Kidney capillary endothelial cell (primary cell): Measurements from ENCODE around the gene POMZP3.
"Not testable (repeated sequence)": the region's sequence is repeated elsewhere in the genome, so short reads cannot be mapped to it uniquely, and the experiment has no call there.

Experiments
- DNase-seq: peaks from one replicate; pipeline ENCODE4 v3.0.0-alpha.2; 2018; ENCODE audit warnings: low spot score

Gene POMZP3

GRCh38 chr7:76626989-76627642 lies at the start of gene POMZP3:
TSS of gene POMZP3 (minus strand) at chr7:76627279. CDS start at chr7:76626064, 1,215 bp downstream.
- DNase-seq: not testable (repeated sequence)

- DNase-seq: not testable (repeated sequence)
Measured at GRCh38 chr7:76675783-76676182, 48.7 kb upstream of the POMZP3 start.

- DNase-seq: not testable (repeated sequence)
Measured at GRCh38 chr7:76673346-76673745, 46.3 kb upstream of the POMZP3 start.

- not testable (repeated sequence) for DNase-seq
Measured at GRCh38 chr7:76659212-76659611, 32.1 kb upstream of the POMZP3 start.

GRCh38 chr7:76656425-76656824 lies 29.3 kb upstream of the POMZP3 start:
- not testable (repeated sequence) for DNase-seq

- not testable (repeated sequence) for DNase-seq
Measured at GRCh38 chr7:76642620-76643019, 15.5 kb upstream of the POMZP3 start.

- DNase-seq: not testable (repeated sequence)
Measured at GRCh38 chr7:76637061-76637691, 10.1 kb upstream of the POMZP3 start.

- not testable (repeated sequence) for DNase-seq
Measured at GRCh38 chr7:76626581-76626980, 498 bp downstream of the POMZP3 start.

GRCh38 chr7:76619439-76620190 lies 7.5 kb downstream of the POMZP3 start:
- not testable (repeated sequence) for DNase-seq

GRCh38 chr7:76613783-76614182 lies 13.3 kb downstream of the POMZP3 start:
- not testable (repeated sequence) for DNase-seq

GRCh38 chr7:76612232-76612631 lies 14.8 kb downstream of the POMZP3 start:
- not testable (repeated sequence) for DNase-seq

- not testable (repeated sequence) for DNase-seq
Measured at GRCh38 chr7:76609864-76610263, 17.2 kb downstream of the POMZP3 start.

- DNase-seq: not testable (repeated sequence)
Measured at GRCh38 chr7:76608469-76608868, 18.6 kb downstream of the POMZP3 start.

- peak; percentile 77 for DNase-seq
Measured at GRCh38 chr7:76606027-76606426, 21.1 kb downstream of the POMZP3 start.

GRCh38 chr7:76600650-76601049 lies 26.4 kb downstream of the POMZP3 start:
- not testable (repeated sequence) for DNase-seq

- DNase-seq: not testable (repeated sequence)
Measured at GRCh38 chr7:76600116-76600482, 27.0 kb downstream of the POMZP3 start.

- DNase-seq: not testable (repeated sequence)
Measured at GRCh38 chr7:76598590-76599264, 28.4 kb downstream of the POMZP3 start.

- DNase-seq: not testable (repeated sequence)
Measured at GRCh38 chr7:76597288-76597687, 29.8 kb downstream of the POMZP3 start.

GRCh38 chr7:76592694-76593093 lies 34.4 kb downstream of the POMZP3 start:
- DNase-seq: not testable (repeated sequence)

- DNase-seq: not testable (repeated sequence)
Measured at GRCh38 chr7:76591602-76592304, 35.3 kb downstream of the POMZP3 start.

GRCh38 chr7:76591033-76591432 lies 36.0 kb downstream of the POMZP3 start:
- DNase-seq: not testable (repeated sequence)
